Endothelial cell of umbilical vein (primary cell): ENCODE measurements around the gene OR2F2. TPM values are rescaled to one million over a fixed set of nuclear protein-coding genes. Genes with fewer than 3 reads are reported as not detected.

Experiments
- BruUV-seq: library from RNA; stranded (reverse); fragments of 400-500 nt; replicated peaks from 2 replicates; lab custom pipeline; 2021; lab: Mats Ljungman, UMichigan
- CTCF ChIA-PET: fragments of 300-600, 350-600 bp; sonication (Branson Sonifier 250); formaldehyde crosslinking; loops from one replicate; lab custom pipeline; 2021; ENCODE audit warnings: antibody characterized with exemption, inconsistent platforms; lab: Charles Lee
- POLR2A ChIA-PET: fragments of 300-600, 350-600 bp; sonication (Branson Sonifier 250); formaldehyde crosslinking; loops from one replicate; lab custom pipeline; 2021; ENCODE audit warnings: antibody characterized with exemption, inconsistent platforms; lab: Charles Lee
- DNase-seq: peaks from one replicate; pipeline ENCODE4 v3.0.0-alpha.2; 2011; ENCODE audit warnings: low read depth, low spot score
- FAIRE-seq: peaks from 2 replicates; lab custom pipeline; 2011; peaks lifted over from hg19 to GRCh38; lab: Jason Lieb, UNC
- H2AFZ ChIP-seq: 2 replicates; pipeline ENCODE4 v1.6.0; 2012; ENCODE audit warnings: low read depth, low read length, control low read depth, inconsistent platforms
- H3K27ac ChIP-seq: 2 replicates; pipeline ENCODE4 v1.5.1; 2011; ENCODE audit warnings: low read depth, mild to moderate bottlenecking, control low read depth, low read length, moderate library complexity; ENCODE audit not compliant: insufficient read depth
- H3K27me3 ChIP-seq, 2 experiments: 2 replicates each; pipeline versions ENCODE4 v1.6.0 to v1.6.1; 2011; ENCODE audit warnings: low read length in 2 of 2, mixed read lengths in 1 of 2; ENCODE audit not compliant: control insufficient read depth in 2 of 2, insufficient read depth in 2 of 2
- H3K36me3 ChIP-seq, 2 experiments: 2 replicates in 1 of 2; 3 replicates in 1 of 2; pipeline ENCODE4 v1.5.1; 2011; ENCODE audit warnings: low read length in 2 of 2, mild to moderate bottlenecking in 1 of 2, moderate library complexity in 1 of 2; ENCODE audit not compliant: control insufficient read depth in 2 of 2, insufficient read depth in 2 of 2; ENCODE audit errors: extremely low read depth in 1 of 2
- H3K4me1 ChIP-seq: 3 replicates; pipeline ENCODE4 v1.5.1; 2011; ENCODE audit warnings: mild to moderate bottlenecking, low read length; ENCODE audit not compliant: control insufficient read depth, insufficient read depth; ENCODE audit errors: extremely low read depth
- H3K4me2 ChIP-seq: 2 replicates; pipeline ENCODE4 v1.6.1; 2011; ENCODE audit warnings: low read length, control low read depth, mixed read lengths; ENCODE audit not compliant: insufficient read depth
- H3K4me3 ChIP-seq, 3 experiments: fragments of 200-600 bp in 1 of 3; sonication (generic), shearing (Covaris generic) in 1 of 3; replicated peaks in 1 of 3; 2 replicates each; pipeline ENCODE4 v1.5.1; 2011 to 2016; ENCODE audit warnings: control low read depth in 3 of 3, low read length in 3 of 3, mild to moderate bottlenecking in 2 of 3, inconsistent platforms in 1 of 3, low read depth in 1 of 3, moderate library complexity in 1 of 3; ENCODE audit not compliant: insufficient read depth in 1 of 3
- H3K79me2 ChIP-seq: 2 replicates; pipeline ENCODE4 v1.6.0; 2012; ENCODE audit warnings: low read length, inconsistent platforms; ENCODE audit not compliant: control insufficient read depth, insufficient read depth
- H3K9ac ChIP-seq: replicated peaks from 2 replicates; pipeline ENCODE3; 2011; ENCODE audit warnings: low read length, control low read depth; ENCODE audit not compliant: insufficient read depth; ENCODE audit errors: extremely low read depth
- H3K9me1 ChIP-seq: replicated peaks from 3 replicates; pipeline ENCODE4 v1.6.0; 2011; ENCODE audit warnings: mild to moderate bottlenecking, low read length; ENCODE audit not compliant: control insufficient read depth, insufficient read depth; ENCODE audit errors: extremely low read depth
- H3K9me3 ChIP-seq: replicated peaks from 2 replicates; pipeline ENCODE4 v1.5.1; 2012; ENCODE audit warnings: low read length, inconsistent platforms; ENCODE audit not compliant: control insufficient read depth, insufficient read depth
- H4K20me1 ChIP-seq: replicated peaks from 2 replicates; pipeline ENCODE3; 2011; ENCODE audit warnings: mild to moderate bottlenecking, low read length; ENCODE audit not compliant: control insufficient read depth, insufficient read depth; ENCODE audit errors: extremely low read depth
- CTCF ChIP-seq, 2 donors: IDR thresholded peaks; 1 replicate in 1 of 2; 2 replicates in 1 of 2; pipeline ENCODE4 v1.5.1; 2011; ENCODE audit warnings: low read length in 2 of 2, mild to moderate bottlenecking in 2 of 2, moderate library complexity in 2 of 2, control low read depth in 1 of 2, inconsistent platforms in 1 of 2, low read depth in 1 of 2; ENCODE audit not compliant: insufficient read depth in 1 of 2; ENCODE audit errors: extremely low read depth in 1 of 2
- FOS ChIP-seq: IDR thresholded peaks from 2 replicates; pipeline ENCODE4 v1.6.1; 2011; ENCODE audit warnings: mild to moderate bottlenecking, low read length, moderate library complexity, borderline replicate concordance; ENCODE audit not compliant: insufficient read depth
- GATA2 ChIP-seq: IDR thresholded peaks from 2 replicates; pipeline ENCODE4 v1.7.0; 2011; ENCODE audit warnings: low read depth, mild to moderate bottlenecking, moderate library complexity, mixed read lengths, low read length; ENCODE audit not compliant: insufficient read length, insufficient read depth
- JUN ChIP-seq: IDR thresholded peaks from 2 replicates; pipeline ENCODE4 v1.6.1; 2011; ENCODE audit warnings: borderline replicate concordance, low read depth; ENCODE audit not compliant: insufficient read length, insufficient read depth
- MAX ChIP-seq: IDR thresholded peaks from 2 replicates; pipeline ENCODE4 v1.6.1; 2011; ENCODE audit not compliant: insufficient read depth, insufficient read length
- MYC ChIP-seq: IDR thresholded peaks from one replicate; pipeline ENCODE4 v1.6.1; 2011; ENCODE audit warnings: mild to moderate bottlenecking, low read depth, low read length
- POLR2AphosphoS5 ChIP-seq: IDR thresholded peaks from 2 replicates; pipeline ENCODE4 v1.6.1; 2012; ENCODE audit warnings: low read depth, mild to moderate bottlenecking, control low read depth, low read length, moderate library complexity; ENCODE audit not compliant: insufficient read depth
- dilution Hi-C: fragments of 300-500 bp; cut with MboI; formaldehyde crosslinking; loops from one replicate; pipeline ENCODE4 v1.15.0; 2019; ENCODE audit warnings: low sequenced_read_pairs; ENCODE audit not compliant: extremely low pct_ligation_motif_present
- intact Hi-C: fragments of 100-400 bp; cut with micrococcal nuclease; formaldehyde crosslinking; loops from one replicate; pipeline ENCODE4 v1.10.0; 2022
- polyA plus RNA-seq, 4 experiments: library from polyadenylated mRNA; depleted of rRNA in 3 of 4; stranded (reverse) in 3 of 4; unstranded in 1 of 4; fragments of >200 nt; gene quantifications; 2 replicates each; pipeline versions ENCODE4 v1.2.1 to v1.2.3, GENCODE V29; 2011 to 2012; ENCODE audit warnings: missing spikeins in 1 of 4
- total RNA-seq: library from RNA; stranded (reverse); gene quantifications from 2 replicates; pipeline ENCODE4 v1.2.3, GENCODE V29; 2021

Gene OR2F2
- total and polyA plus RNA-seq, 2 donors (not counting 3 experiments of a cell fraction or from before 2014, with no cell fraction given), result not detected

GRCh38 chr7:143975617-143976016 is 40.6 kb downstream of the OR2F2 start:
- DNase-seq (no peak), FAIRE-seq (no peak)
- no peaks in the 10 kb centered on the region for H3K9me3 ChIP-seq
- TF ChIP-seq GATA2 (no peak), FOS (no peak), JUN (no peak), POLR2AphosphoS5 (no peak), CTCF (IDR thresholded peaks at IDR 0.05; ENCODE audit: extremely low read depth in 1 of 2, insufficient read depth in 1 of 2, low read depth in 1 of 2, low read length in 2 of 2) (no peak), MYC (no peak), MAX (no peak)
- no peaks in the 10 kb centered on the region for H3K36me3 ChIP-seq
- H3K27ac ChIP-seq, result no peak overlapping the region
- H2AFZ ChIP-seq, result no peak overlapping the region
- H3K9ac ChIP-seq, result no peak overlapping the region
- intact Hi-C loops (no loop called here), dilution Hi-C loops (no loop called here)
- ChIA-PET CTCF (interaction anchor here (0.7 to 1.4 kb wide), 3 partner anchors 24 to 152 kb away, joined by 3 read pairs; no protein-coding TSS in a partner anchor), POLR2A (no interaction called here)
- H3K9me1 ChIP-seq, result no peaks in the 10 kb centered on the region
- H3K4me3 ChIP-seq, result no peak overlapping the region
- H4K20me1 ChIP-seq, result no peaks in the 10 kb centered on the region
- no peaks in the 10 kb centered on the region for H3K79me2 ChIP-seq
- H3K4me2 ChIP-seq, result no peak overlapping the region
- no peaks in the 10 kb centered on the region for H3K27me3 ChIP-seq
- BruUV-seq, result no TSS peak
- H3K4me1 ChIP-seq, result peaks cover 18% of the 10 kb centered on the region
